GM19372 (cell line): ENCODE results near the gene WFDC9.
"Not testable (repeated sequence)": the region's sequence is repeated elsewhere in the genome, so short reads cannot be mapped to it uniquely, and the experiment has no call there.

ENCODE experiments used
- ATAC-seq: cut with Tn5 transposase; IDR thresholded peaks from one replicate; pipeline ENCODE4 v1.9.1; 2021; ENCODE audit warnings: mild to moderate bottlenecking, low read depth, moderate library complexity; ENCODE audit not compliant: unreplicated experiment

The WFDC9 gene

GRCh38 chr20:45631184-45631583, at the start of gene WFDC9:
TSS of gene WFDC9 (minus strand) at chr20:45631284. CDS start at chr20:45610181, 21,103 bp downstream.
- no peak for ATAC-seq

DNA sequence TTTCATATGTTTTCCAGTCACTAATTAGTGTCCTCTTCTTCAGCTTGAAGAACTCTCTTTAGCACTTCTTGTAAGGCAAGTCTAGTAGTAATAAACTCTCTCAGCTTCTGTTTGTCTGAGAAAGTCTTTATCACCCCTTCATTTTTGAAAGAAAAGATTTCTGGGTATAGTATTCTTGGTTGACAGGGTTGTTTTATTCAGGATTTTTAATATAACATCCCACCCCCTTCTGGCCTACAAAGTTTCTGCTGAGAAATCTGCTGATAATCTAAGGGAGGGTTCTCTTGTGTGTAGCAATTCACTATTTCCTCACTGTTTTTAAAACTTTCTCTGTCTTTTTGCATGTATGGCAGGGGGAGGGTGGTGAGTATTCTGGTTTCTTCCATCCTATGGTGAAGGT, 48.6 kb upstream of the WFDC9 start:
- ATAC-seq, result no peak

DNA sequence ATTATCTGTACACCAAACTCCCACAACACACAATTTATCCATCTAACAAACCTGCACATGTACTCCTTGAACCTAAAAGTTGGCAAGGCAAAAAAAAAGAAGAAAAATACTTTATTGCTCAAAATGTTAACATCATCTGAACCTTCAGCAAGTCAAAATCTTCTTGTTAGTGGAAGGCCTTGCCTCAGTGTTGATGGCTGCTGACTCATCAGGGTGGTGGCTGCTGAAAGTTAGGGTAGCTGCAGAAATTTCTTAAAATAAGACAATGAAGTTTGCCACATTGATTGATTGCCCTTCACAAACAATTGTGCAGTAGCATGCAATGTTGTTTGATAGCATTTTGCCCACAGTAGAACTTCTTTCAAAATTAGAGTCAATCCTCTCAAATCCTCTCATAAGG, 41.7 kb upstream of the WFDC9 start:
- no peak for ATAC-seq

DNA sequence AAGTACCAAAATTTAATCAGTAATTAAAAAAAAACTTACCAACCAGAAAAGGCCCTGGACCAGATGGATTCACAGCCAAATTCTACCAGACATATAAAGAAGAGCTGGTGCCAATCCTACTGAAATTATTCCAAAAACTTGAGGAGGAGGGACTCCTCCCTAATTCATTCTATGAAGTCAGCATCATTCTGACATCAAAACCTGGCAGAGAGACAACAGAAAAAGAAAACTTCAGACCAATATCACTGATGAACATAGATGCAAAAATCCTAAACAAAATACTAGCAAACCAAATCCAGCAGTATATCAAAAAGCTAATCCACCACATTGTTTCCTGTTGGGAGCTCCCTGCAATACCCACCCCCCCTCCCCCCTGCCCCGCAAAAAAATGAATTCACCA, 39.1 kb upstream of the WFDC9 start, which contains the start of gene WFDC11:
TSS of gene WFDC11 (minus strand) at position 101 of the 400 bp plus-strand sequence. CDS start 19,639 bp downstream, outside the sequence.
- ATAC-seq, result no peak

DNA sequence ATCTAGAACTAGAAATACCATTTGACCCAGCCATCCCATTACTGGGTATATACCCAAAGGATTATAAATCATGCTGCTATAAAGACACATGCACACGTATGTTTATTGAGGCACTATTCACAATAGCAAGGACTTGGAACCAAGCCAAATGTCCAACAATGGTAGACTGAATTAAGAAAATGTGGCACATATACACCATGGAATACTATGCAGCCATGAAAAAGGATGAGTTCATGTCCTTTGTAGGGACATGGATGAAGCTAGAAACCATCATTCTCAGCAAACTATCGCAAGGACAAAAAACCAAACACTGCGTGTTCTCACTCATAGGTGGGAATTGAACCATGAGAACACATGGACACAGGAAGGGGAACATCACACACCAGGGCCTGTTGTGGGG, 26.0 kb upstream of the WFDC9 start:
- not testable (repeated sequence) for ATAC-seq

DNA sequence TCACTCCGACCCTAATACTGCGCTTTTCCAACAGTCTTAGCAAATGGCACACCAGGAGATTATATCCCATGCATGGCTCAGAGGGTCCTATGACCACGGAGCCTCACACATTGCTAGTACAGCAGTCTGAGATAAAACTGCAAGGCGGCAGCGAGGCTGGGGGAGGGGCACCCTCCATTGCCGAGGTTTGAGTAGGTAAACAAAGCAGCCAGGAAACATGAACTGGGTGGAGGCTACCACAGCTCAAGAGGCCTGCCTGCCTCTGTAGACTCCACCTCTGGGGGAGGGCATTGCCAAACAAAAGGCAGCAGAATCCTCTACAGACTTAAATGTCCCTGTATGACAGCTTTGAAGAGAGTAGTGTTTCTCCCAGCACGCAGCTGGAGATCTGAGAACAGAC, 20.6 kb upstream of the WFDC9 start:
- ATAC-seq, result not testable (repeated sequence)

DNA sequence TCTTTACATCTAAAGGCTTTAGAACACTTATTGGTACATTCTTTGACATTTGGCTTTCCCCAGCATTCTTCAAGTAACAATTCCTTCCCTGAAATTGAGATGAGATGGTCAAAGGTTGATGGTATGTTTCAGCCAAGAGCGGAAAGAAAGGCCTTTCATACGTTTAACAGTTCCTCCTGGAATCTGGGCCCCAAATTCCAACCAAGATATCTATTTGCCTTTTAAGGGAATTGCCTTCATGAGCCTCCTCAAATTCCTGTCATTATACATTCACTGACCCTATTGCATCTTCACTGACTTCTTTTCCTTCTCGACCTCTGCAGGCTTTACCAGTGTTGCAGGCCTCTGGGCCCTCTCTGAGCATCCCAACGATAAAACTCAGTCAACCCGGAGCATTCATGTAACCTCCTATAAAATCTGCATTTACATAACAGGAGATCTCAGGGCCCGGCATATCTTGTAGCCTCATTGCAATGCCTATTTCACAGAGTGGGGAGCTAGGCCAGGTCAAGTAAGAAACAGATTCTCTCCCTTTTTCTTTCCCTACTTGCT, 18.3 kb upstream of the WFDC9 start:
- no peak for ATAC-seq

DNA sequence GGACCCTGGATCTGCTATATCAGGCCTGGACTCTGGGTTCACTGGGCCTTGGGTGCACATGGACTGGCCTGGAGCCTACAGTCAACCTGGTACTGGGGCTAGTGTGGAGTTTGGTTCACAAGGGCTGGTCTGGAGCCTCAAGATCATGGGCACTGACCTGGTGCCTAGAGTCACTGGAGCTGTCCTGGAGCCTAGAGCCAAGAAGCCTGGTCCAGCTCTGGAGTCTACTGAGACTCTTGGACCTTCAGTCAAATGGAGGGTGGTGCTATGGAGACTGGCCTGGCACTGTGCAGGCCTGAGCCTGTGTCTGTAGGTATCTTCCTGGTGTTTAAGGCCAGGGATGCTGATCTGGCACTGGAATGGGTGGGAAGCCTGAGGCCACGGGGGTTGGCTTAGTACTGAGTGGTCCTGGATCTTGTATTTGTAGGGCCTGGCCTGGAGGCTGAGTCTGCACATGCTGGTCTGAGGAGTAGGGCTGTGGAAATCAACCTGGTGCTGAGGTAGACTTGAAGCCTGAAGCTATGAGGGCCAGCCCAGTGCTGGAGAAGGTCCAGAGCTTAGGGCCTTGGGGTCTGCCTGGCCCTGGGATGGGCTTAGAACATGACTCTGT, 16.5 kb upstream of the WFDC9 start:
- ATAC-seq, result no peak

DNA sequence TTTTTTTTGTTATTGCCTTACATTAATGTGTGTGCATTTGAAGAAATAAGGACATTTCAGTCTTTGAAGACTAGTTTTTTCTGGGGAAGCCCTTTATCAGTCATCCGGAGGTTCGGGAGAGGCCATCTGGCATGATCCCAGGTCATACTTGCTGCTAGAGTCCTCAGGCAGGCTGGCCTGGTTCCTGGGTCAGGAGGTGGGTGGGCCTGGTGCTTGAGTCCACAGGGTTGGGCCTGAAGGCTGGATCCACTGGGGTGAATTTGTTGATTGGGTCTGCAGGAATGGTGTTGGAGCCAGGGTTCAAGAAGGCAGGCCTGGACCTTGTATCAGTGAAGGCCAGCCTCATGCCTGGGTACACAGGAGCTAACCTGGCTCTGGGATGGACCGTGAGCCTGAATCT, 15.8 kb upstream of the WFDC9 start:
- no peak for ATAC-seq

DNA sequence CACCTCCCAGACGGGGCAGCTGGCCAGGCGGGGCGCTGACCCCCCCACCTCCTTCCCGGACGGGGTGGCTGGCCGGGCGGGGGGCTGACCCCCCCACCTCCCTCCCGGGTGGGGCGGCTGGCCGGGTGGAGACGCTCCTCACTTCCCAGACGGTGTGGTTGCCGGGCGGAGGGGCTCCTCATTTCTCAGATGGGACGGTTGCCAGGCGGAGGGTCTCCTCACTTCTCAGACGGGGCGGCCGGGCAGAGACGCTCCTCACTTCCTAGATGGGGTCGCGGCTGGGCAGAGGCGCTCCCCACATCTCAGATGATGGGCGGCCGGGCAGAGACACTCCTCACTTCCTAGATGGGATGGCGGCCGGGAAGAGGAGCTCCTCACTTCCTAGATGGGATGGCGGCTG, 14.8 kb upstream of the WFDC9 start:
- not testable (repeated sequence) for ATAC-seq

- ATAC-seq, result not testable (repeated sequence)
Observed at GRCh38 chr20:45641076-45641475, 10.0 kb upstream of the WFDC9 start.

GRCh38 chr20:45639687-45640086, 8.6 kb upstream of the WFDC9 start:
- ATAC-seq, result no peak

GRCh38 chr20:45636513-45636912, 5.4 kb upstream of the WFDC9 start:
- ATAC-seq, result no peak

DNA sequence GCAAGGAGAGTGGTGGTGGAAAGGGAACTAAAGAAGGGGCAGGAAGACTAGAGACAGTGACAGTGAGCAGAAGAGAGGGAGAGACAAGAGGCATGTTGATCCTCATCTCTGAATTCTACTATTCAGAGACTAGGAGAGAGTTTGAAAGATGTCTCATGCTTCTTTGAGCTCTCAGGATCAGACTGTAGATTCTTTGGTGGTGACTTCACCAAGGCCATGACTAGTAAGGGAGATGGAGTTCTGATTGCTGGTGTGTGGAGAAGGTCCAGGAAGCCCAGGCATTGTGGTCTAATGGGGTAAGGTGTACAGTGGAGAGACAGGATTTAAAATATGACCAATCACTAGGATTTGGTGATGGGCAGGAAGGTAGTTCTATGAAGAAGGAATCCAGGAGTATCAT, 713 bp downstream of the WFDC9 start:
- no peak for ATAC-seq

DNA sequence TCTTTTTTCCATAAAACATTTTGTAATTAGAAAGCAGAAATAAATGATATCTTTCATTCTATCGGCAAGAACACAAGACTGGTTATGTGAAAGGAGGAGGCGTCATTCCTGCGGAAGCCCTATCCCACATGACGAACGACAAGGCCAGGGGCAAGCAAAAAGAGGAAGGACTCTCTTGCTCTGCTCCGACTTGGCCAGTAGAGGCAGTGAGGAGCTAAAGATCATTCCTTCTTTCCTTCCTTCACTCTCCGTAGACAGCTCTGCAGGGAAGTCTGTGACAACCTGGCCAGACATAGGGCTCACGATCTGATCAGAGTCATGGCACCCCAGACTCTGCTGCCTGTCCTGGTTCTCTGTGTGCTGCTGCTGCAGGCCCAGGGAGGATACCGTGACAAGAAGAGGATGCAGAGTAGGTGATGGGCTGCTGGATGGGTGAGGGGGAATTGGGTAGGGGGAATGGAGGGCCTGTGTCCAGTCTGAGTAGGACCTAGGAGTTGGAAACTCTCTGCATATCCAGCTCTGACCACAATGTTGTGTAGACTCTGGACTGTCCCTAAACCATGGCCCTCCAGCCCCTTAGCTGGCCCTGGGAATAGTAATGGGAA, 1.5 kb downstream of the WFDC9 start, which contains the start of gene WFDC10A:
TSS of gene WFDC10A (plus strand) at position 244 of the 605 bp plus-strand sequence. CDS start at position 319, 75 bp downstream.
- no peak for ATAC-seq

- no peak for ATAC-seq
Observed at GRCh38 chr20:45626540-45626939, 4.5 kb downstream of the WFDC9 start.

- no peak for ATAC-seq
Observed at GRCh38 chr20:45621593-45621992, 9.5 kb downstream of the WFDC9 start.

DNA sequence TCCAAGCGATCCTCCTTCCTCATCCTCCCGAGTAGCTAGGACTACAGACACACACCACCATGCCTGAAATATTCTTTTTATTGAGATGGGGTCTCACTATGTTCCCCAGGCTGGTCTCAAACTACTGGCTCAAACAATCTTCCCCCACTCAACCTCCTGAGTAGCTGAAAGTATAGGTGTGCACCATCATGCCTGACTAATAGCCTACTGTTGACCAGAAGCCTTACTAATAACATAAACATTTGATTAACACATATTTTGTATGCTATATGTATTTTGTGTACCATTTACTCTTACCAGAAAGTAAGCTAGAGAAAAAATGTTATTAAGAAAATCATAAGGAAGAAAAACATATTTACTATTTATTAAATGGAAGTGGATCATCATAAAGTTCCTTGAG, 13.5 kb downstream of the WFDC9 start:
- ATAC-seq, result no peak

- no peak for ATAC-seq
Observed at GRCh38 chr20:45612314-45612713, 18.8 kb downstream of the WFDC9 start.

DNA sequence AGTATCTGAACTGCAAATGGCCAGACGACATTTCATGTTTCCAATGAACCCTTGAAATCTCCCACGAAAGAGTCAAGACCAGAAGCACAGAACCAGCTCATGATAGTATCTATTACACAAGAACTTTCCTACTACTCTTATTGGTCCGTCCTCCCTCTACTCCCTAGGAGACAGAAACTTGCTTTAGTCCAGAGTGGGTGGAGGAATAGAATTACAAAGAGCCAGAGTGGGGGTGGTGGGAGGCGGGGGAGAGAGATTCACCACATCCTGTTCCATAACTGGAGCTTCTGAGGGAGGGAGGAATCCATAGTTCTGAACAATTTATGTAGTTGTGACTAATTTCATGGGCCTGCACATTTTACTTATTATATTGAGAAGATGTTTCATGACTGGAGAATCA, 20.0 kb downstream of the WFDC9 start:
- ATAC-seq, result no peak

DNA sequence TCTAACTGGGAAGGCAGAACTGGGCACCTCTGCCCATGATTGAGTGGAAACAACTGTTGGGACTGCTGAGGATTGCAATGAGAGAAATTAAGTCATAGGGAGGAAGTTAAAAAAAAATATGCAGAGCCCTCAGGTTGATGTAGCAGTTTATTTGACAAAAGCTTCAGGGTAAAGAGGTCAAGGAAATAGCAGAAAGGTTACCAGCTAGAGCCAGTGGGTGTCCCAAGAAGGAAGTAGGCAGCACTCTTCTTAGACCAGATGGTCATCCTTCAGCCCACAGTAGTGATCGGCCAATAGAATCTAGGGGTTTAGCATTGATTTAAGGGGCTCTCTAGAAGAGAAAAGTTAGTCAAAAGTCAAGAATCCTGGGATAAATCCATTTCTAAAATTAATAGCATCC, 23.3 kb downstream of the WFDC9 start:
- ATAC-seq, result no peak

- no peak for ATAC-seq
Observed at GRCh38 chr20:45595235-45595634, 35.8 kb downstream of the WFDC9 start.
